GM12865 (cell line): ENCODE measurements around the gene SULT1B1.

Experiments
- DNase-seq: peaks from one replicate; pipeline ENCODE4 v3.0.0; 2010; ENCODE audit warnings: low read depth
- H3K4me3 ChIP-seq: 2 replicates; pipeline ENCODE4 v1.5.1; 2011; ENCODE audit warnings: mild to moderate bottlenecking, low read depth, low read length, control low read depth
- CTCF ChIP-seq: IDR thresholded peaks from 2 replicates; pipeline ENCODE4 v1.5.1; 2011; ENCODE audit warnings: low read length, control low read depth, low read depth, inconsistent platforms; ENCODE audit not compliant: insufficient read depth; ENCODE audit errors: missing control alignments

SULT1B1 gene

GRCh38 chr4:69735119-69735518 lies 25.3 kb downstream of the SULT1B1 start:
- no peak for DNase-seq
- no peak for TF ChIP-seq CTCF
- no peak overlapping the region for H3K4me3 ChIP-seq

GRCh38 chr4:69731847-69732246 lies 28.6 kb downstream of the SULT1B1 start:
- H3K4me3 ChIP-seq: no peak overlapping the region
- DNase-seq: no peak
- no peak for TF ChIP-seq CTCF

GRCh38 chr4:69731241-69731640 lies 29.2 kb downstream of the SULT1B1 start:
- no peak for DNase-seq
- TF ChIP-seq CTCF: no peak
- H3K4me3 ChIP-seq: no peak overlapping the region

GRCh38 chr4:69730002-69730401 lies 30.4 kb downstream of the SULT1B1 start:
- no peak for DNase-seq
- no peak for TF ChIP-seq CTCF
- H3K4me3 ChIP-seq: no peak overlapping the region

GRCh38 chr4:69727926-69728325 lies 32.5 kb downstream of the SULT1B1 start:
- no peak overlapping the region for H3K4me3 ChIP-seq
- DNase-seq: no peak

GRCh38 chr4:69727426-69727825 lies 33.0 kb downstream of the SULT1B1 start:
- no peak for TF ChIP-seq CTCF

More at GRCh38 chr4:69727926-69728325, 32.5 kb downstream of the SULT1B1 start:
- no peak for TF ChIP-seq CTCF

GRCh38 chr4:69726971-69727370 lies 33.4 kb downstream of the SULT1B1 start:
- DNase-seq: no peak
- no peak overlapping the region for H3K4me3 ChIP-seq
- TF ChIP-seq CTCF: no peak

More at GRCh38 chr4:69727426-69727825, 33.0 kb downstream of the SULT1B1 start:
- no peak overlapping the region for H3K4me3 ChIP-seq
- no peak for DNase-seq
